ENCODE data around the gene SMIM44.

The SMIM44 gene

GRCh38 chr19:3433805-3434540, 49.3 kb downstream of the SMIM44 start:
- TF ChIP-seq CTCF (IDR thresholded peaks at IDR 0.05), result no peak

- no peak for TF ChIP-seq CTCF (IDR thresholded peaks at IDR 0.05)
Observed at GRCh38 chr19:3433313-3433712, 49.9 kb downstream of the SMIM44 start.
